ENCODE results near the gene FGD5. TPM values are rescaled to one million over a fixed set of nuclear protein-coding genes. Genes with fewer than 3 reads are reported as not detected.

The FGD5 gene
- total RNA-seq, 1 donor from 2014 or later: 0.22 TPM

- DNase-seq (ENCODE audit: low spot score): no peak
- peaks cover 26% of the 10 kb centered on the region for H3K4me1 Mint-ChIP-seq (ENCODE audit: low read depth)
- H3K4me3 Mint-ChIP-seq (ENCODE audit: unreplicated experiment): no peak overlapping the region
- no peaks in the 10 kb centered on the region for H3K27me3 Mint-ChIP-seq (ENCODE audit: low read depth)
- H3K9me3 Mint-ChIP-seq (ENCODE audit: low read depth): no peaks in the 10 kb centered on the region
- H3K36me3 Mint-ChIP-seq (ENCODE audit: low read depth): peaks cover 6% of the 10 kb centered on the region
- TF ChIP-seq CTCF (IDR thresholded peaks at IDR 0.05): no peak
- no peak overlapping the region for H3K27ac Mint-ChIP-seq (ENCODE audit: unreplicated experiment)
Observed at GRCh38 chr3:14950274-14950673, 131.5 kb downstream of the FGD5 start.

GRCh38 chr3:14957153-14957552 is 138.4 kb downstream of the FGD5 start:
- peaks cover 39% of the 10 kb centered on the region for H3K4me1 Mint-ChIP-seq (ENCODE audit: low read depth)
- no peak for TF ChIP-seq CTCF (IDR thresholded peaks at IDR 0.05)
- no peaks in the 10 kb centered on the region for H3K9me3 Mint-ChIP-seq (ENCODE audit: low read depth)
- no peak overlapping the region for H3K4me3 Mint-ChIP-seq (ENCODE audit: unreplicated experiment)
- H3K27me3 Mint-ChIP-seq (ENCODE audit: low read depth): no peaks in the 10 kb centered on the region
- DNase-seq (ENCODE audit: low spot score): no peak
- no peaks in the 10 kb centered on the region for H3K36me3 Mint-ChIP-seq (ENCODE audit: low read depth)
- no peak overlapping the region for H3K27ac Mint-ChIP-seq (ENCODE audit: unreplicated experiment)

- no peak for TF ChIP-seq CTCF (IDR thresholded peaks at IDR 0.05)
- no peak for DNase-seq (ENCODE audit: low spot score)
- H3K36me3 Mint-ChIP-seq (ENCODE audit: low read depth): peaks cover 3% of the 10 kb centered on the region
- no peaks in the 10 kb centered on the region for H3K9me3 Mint-ChIP-seq (ENCODE audit: low read depth)
- H3K4me1 Mint-ChIP-seq (ENCODE audit: low read depth): peaks cover 39% of the 10 kb centered on the region
- H3K27me3 Mint-ChIP-seq (ENCODE audit: low read depth): no peaks in the 10 kb centered on the region
- peak overlapping the region; percentile 41 for H3K27ac Mint-ChIP-seq (ENCODE audit: unreplicated experiment)
- H3K4me3 Mint-ChIP-seq (ENCODE audit: unreplicated experiment): no peak overlapping the region
Observed at GRCh38 chr3:14957925-14958324, 139.2 kb downstream of the FGD5 start.

- Mint-ChIP-seq H3K27ac (ENCODE audit: unreplicated experiment) (peak overlapping the region; percentile 22), H3K36me3 (ENCODE audit: low read depth) (peaks cover 3% of the 10 kb centered on the region), H3K27me3 (ENCODE audit: low read depth) (no peaks in the 10 kb centered on the region), H3K4me3 (ENCODE audit: unreplicated experiment) (no peak overlapping the region), H3K9me3 (ENCODE audit: low read depth) (no peaks in the 10 kb centered on the region), H3K4me1 (ENCODE audit: low read depth) (peaks cover 39% of the 10 kb centered on the region)
- TF ChIP-seq CTCF (IDR thresholded peaks at IDR 0.05): no peak
- no peak for DNase-seq (ENCODE audit: low spot score)
Observed at GRCh38 chr3:14959359-14959943, 140.7 kb downstream of the FGD5 start.

- no peak for DNase-seq (ENCODE audit: low spot score)
- H3K9me3 Mint-ChIP-seq (ENCODE audit: low read depth): no peaks in the 10 kb centered on the region
- no peak overlapping the region for H3K27ac Mint-ChIP-seq (ENCODE audit: unreplicated experiment)
- H3K27me3 Mint-ChIP-seq (ENCODE audit: low read depth): no peaks in the 10 kb centered on the region
- peaks cover 23% of the 10 kb centered on the region for H3K4me1 Mint-ChIP-seq (ENCODE audit: low read depth)
- TF ChIP-seq CTCF (IDR thresholded peaks at IDR 0.05): no peak
- H3K4me3 Mint-ChIP-seq (ENCODE audit: unreplicated experiment): no peak overlapping the region
- peaks cover 9% of the 10 kb centered on the region for H3K36me3 Mint-ChIP-seq (ENCODE audit: low read depth)
Observed at GRCh38 chr3:14962762-14963161, 144.0 kb downstream of the FGD5 start.
